ENCODE data around the gene CCRL2.

Gene CCRL2

DNA sequence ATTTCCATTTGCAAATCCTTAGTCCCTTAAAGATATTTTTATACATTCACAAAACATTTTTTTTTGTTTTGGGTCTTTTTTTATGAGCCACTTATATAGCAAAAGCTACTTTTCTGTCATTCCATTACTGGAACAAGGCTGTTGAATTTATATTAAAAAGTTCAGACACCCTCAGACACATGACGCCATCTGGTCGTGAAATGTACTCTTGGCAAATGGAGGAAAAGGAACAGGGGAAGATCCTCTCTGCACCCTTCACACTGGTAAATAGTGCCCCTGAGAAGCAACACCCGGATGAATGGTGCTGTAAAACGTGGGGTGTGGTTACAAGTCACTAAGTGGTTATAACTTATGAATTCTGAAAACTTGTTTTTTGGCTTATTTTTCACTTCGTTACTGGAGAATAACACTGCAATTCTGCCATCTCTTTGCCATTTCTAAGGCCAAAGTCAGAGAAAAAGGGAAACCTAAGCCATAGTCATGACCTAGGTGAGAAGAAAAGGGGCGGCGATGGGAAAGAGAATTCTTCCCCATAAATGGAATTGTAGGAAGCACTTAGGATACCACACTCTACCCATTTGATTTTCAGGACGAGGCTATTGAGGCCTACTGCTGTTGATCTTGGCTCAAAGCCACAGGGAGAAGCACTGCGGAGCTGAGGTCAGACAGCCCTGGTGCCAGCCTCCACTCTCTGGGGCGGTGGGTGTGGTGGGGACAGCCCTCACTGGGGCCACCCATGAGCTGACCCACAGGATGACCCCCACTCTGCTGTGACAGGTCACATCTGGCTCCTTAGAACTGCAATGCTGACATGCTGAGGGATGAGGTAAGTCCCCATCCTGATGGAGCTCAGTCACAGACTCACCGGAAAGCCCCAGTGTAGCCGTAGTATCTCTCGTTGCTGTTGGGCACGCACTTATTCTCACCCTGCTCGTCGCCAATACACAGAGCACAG is 35.8 kb downstream of the CCRL2 start:
- H3K9me3 ChIP-seq (ENCODE audit: control insufficient read depth in 1 of 2, low read length in 2 of 2) = no peaks in the 10 kb centered on the region
- H3K9ac ChIP-seq (ENCODE audit: low read depth in 1 of 2, low read length in 2 of 2) = no peak overlapping the region
- H3K36me3 ChIP-seq (ENCODE audit: control insufficient read depth in 1 of 2, insufficient read depth in 2 of 2, low read length in 2 of 2) = no peaks in the 10 kb centered on the region
- no peak overlapping the region for H3K4me3 ChIP-seq (ENCODE audit: low read depth in 1 of 2, low read length in 2 of 2)
- H3K4me1 ChIP-seq (ENCODE audit: control insufficient read depth in 1 of 2, insufficient read depth in 2 of 2, low read length in 2 of 2) = peaks cover 4 to 7% of the 10 kb centered on the region in 2 donors
- H3K27ac ChIP-seq (ENCODE audit: low read depth, low read length) = no peak overlapping the region
- no peaks in the 10 kb centered on the region for H3K27me3 ChIP-seq (ENCODE audit: control insufficient read depth in 1 of 2, insufficient read depth in 2 of 2, low read length in 2 of 2)

DNA sequence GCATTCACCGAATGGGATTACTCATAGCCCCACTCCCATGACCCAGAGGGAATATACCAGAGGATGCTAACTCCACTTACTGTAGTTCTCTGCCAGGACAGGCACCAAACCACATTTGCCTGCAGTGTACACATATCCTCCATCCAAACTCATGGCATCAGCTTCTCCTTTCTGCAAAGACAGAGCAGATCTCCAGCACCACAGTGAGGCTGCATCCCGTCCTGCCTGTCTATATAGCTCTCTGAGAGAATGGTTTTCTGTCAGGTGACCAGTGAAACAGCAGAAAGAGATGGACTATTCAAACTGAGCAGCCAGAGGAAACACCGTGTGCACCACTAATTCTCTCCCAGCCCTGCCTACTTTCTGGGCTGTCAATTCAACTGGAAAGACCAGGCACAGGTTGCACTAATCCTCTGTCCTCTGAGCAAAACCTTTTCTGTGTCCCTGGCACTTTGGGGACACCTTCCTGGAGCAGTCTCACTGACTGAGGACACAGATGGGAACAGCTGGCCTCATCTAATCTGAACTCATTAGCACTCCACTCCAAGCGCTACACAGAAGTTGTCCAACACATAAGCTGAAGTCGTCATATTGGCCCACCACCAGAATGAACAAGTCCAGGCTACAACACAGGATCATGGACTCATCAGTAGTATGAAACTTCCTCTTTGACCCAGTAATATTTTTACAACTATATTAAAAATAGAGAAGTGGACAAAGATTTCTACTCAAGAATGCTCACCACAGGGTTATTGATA is 40.3 kb downstream of the CCRL2 start:
- Histone ChIP-seq H3K36me3 (ENCODE audit: control insufficient read depth in 1 of 2, insufficient read depth in 2 of 2, low read length in 2 of 2) (no peaks in the 10 kb centered on the region), H3K27me3 (ENCODE audit: control insufficient read depth in 1 of 2, insufficient read depth in 2 of 2, low read length in 2 of 2) (peaks cover 0 to 4% of the 10 kb centered on the region in 2 donors), H3K9ac (ENCODE audit: low read depth in 1 of 2, low read length in 2 of 2) (no peak overlapping the region), H3K9me3 (ENCODE audit: control insufficient read depth in 1 of 2, low read length in 2 of 2) (no peaks in the 10 kb centered on the region), H3K4me1 (ENCODE audit: control insufficient read depth in 1 of 2, insufficient read depth in 2 of 2, low read length in 2 of 2) (no peaks in the 10 kb centered on the region), H3K27ac (ENCODE audit: low read depth, low read length) (no peak overlapping the region), H3K4me3 (ENCODE audit: low read depth in 1 of 2, low read length in 2 of 2) (no peak overlapping the region)

DNA sequence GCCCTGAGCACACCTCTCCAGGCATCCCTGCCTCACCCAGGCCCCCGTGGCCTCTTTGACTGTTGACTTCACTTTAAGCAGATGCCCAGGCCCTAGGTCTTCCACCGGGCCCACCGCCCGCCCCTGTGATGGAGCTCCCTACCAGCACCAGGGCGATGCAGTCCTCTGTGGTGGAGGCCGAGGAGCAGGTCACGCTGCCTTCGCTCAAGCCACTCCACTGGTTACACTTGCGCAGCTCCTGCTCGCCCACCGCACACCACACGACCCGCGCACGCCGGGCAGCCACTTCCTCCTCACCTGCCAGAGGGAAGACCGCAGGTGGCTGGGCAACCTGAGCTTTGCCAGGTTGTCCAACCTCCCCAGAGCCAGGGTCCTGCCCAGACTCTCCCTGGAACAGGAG is 41.7 kb downstream of the CCRL2 start:
- no peak overlapping the region for H3K4me3 ChIP-seq (ENCODE audit: low read depth in 1 of 2, low read length in 2 of 2)
- H3K9me3 ChIP-seq (ENCODE audit: control insufficient read depth in 1 of 2, low read length in 2 of 2) = no peaks in the 10 kb centered on the region
- H3K9ac ChIP-seq (ENCODE audit: low read depth in 1 of 2, low read length in 2 of 2) = no peak overlapping the region
- no peak overlapping the region for H3K27ac ChIP-seq (ENCODE audit: low read depth, low read length)
- H3K27me3 ChIP-seq (ENCODE audit: control insufficient read depth in 1 of 2, insufficient read depth in 2 of 2, low read length in 2 of 2) = peaks cover 0 to 4% of the 10 kb centered on the region in 2 donors
- no peaks in the 10 kb centered on the region for H3K36me3 ChIP-seq (ENCODE audit: control insufficient read depth in 1 of 2, insufficient read depth in 2 of 2, low read length in 2 of 2)
- H3K4me1 ChIP-seq (ENCODE audit: control insufficient read depth in 1 of 2, insufficient read depth in 2 of 2, low read length in 2 of 2) = peaks cover 3 to 4% of the 10 kb centered on the region in 2 donors

DNA sequence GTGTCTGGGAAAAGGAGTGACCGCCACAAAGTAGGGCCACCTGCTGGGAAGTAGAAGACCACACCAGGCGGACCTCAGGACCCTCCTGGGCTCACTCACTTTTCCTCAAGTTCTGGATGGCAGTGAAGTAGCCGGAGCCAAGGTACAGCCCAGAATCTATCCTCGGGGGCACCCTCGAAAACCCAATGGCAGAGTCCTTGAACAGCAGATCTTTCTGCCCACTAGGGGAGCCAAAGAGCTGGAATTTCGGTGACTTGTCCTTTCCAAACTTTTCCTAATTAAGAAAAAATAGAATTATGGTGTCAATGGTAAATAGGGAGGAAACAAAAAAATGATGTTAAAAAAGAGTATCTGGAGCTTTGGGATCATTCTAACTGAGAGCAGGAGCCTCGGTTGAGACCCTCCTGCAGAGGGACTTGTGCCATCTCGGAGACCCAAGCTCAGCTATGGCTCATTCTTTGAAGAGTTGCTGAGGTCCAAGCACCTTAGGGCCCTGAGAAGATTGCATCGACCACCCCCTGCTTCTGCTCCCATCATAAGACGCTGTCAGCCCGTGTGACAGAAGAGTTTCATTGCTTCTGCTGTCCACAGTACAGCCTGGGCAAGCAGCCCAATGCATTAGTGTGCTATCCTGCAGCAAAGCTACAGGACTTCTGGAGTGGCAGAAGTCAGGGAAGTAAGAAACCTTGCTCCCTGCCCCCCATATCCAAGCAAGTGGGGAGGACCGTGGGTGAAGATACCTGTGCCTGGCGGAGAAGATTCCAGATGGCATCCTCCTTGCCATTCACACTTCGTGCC is 42.9 kb downstream of the CCRL2 start:
- Histone ChIP-seq H3K9me3 (ENCODE audit: control insufficient read depth in 1 of 2, low read length in 2 of 2) (no peaks in the 10 kb centered on the region), H3K9ac (ENCODE audit: low read depth in 1 of 2, low read length in 2 of 2) (no peak overlapping the region)

DNA sequence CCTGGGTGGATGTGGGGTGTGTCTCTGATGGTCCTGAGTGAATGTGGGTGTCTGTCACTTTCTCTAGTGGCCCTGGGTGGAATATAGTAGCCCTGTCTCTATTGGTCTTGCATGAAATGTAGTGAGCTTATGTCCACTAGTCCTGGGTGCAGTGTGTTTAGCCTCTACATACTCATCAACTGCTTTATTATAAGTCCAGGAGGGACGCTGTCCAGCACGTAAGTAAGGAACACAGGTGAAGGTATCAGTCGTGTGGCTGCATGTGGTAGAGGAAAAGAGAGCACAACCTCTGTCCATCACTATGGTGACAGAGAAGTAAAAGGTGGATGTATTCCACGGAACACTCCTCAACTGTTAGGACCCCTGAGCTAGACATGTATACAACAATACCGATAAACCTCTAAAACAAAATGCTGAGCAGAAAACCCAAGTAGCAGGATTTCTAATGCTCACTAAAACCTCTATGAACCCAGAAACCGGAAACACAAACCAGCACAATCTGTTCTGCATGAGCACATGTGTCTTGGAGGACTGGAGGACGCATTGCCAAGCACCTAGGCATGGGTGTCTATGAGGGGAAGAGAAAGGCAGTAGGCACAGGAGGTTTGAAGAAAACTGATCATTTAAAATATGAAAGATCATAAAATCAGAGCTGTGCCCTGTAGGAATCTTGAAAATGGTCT is 46.6 kb downstream of the CCRL2 start:
- Histone ChIP-seq H3K27ac (ENCODE audit: low read depth, low read length) (no peak overlapping the region), H3K9ac (ENCODE audit: low read depth in 1 of 2, low read length in 2 of 2) (no peak overlapping the region), H3K36me3 (ENCODE audit: control insufficient read depth in 1 of 2, insufficient read depth in 2 of 2, low read length in 2 of 2) (no peaks in the 10 kb centered on the region), H3K9me3 (ENCODE audit: control insufficient read depth in 1 of 2, low read length in 2 of 2) (no peaks in the 10 kb centered on the region), H3K4me1 (ENCODE audit: control insufficient read depth in 1 of 2, insufficient read depth in 2 of 2, low read length in 2 of 2) (peaks cover 8 to 16% of the 10 kb centered on the region in 2 donors), H3K4me3 (ENCODE audit: low read depth in 1 of 2, low read length in 2 of 2) (no peak overlapping the region), H3K27me3 (ENCODE audit: control insufficient read depth in 1 of 2, insufficient read depth in 2 of 2, low read length in 2 of 2) (peaks cover 0 to 4% of the 10 kb centered on the region in 2 donors)

More for the DNA sequence above, 42.9 kb downstream of the CCRL2 start:
- Histone ChIP-seq H3K36me3 (ENCODE audit: control insufficient read depth in 1 of 2, insufficient read depth in 2 of 2, low read length in 2 of 2) (no peaks in the 10 kb centered on the region), H3K27ac (ENCODE audit: low read depth, low read length) (no peak overlapping the region), H3K4me1 (ENCODE audit: control insufficient read depth in 1 of 2, insufficient read depth in 2 of 2, low read length in 2 of 2) (peaks cover 8 to 16% of the 10 kb centered on the region in 2 donors), H3K27me3 (ENCODE audit: control insufficient read depth in 1 of 2, insufficient read depth in 2 of 2, low read length in 2 of 2) (peaks cover 0 to 4% of the 10 kb centered on the region in 2 donors), H3K4me3 (ENCODE audit: low read depth in 1 of 2, low read length in 2 of 2) (no peak overlapping the region)

DNA sequence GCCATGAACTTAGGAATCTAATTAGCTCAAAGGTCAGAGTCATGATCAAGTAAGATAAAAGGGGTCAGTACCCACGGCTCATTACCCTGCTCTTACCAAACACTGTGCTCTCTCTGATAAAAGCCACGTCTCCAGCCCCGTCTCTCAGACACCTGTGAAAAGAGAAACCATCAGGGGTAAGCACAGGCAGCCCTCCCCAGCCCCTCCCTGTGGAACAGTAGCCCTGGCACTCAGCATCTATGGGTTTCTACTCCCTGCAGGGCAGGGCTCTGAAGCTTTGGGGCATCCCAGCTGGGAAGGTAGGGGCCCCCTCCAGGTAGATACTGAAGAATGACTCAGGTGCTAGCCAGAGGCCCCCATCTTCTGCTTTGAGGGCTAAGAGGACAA is 47.1 kb downstream of the CCRL2 start:
- no peak overlapping the region for H3K4me3 ChIP-seq (ENCODE audit: low read depth in 1 of 2, low read length in 2 of 2)
- no peaks in the 10 kb centered on the region for H3K9me3 ChIP-seq (ENCODE audit: control insufficient read depth in 1 of 2, low read length in 2 of 2)
- H3K27ac ChIP-seq (ENCODE audit: low read depth, low read length) = no peak overlapping the region
- H3K27me3 ChIP-seq (ENCODE audit: control insufficient read depth in 1 of 2, insufficient read depth in 2 of 2, low read length in 2 of 2) = peaks cover 0 to 4% of the 10 kb centered on the region in 2 donors
- no peak overlapping the region for H3K9ac ChIP-seq (ENCODE audit: low read depth in 1 of 2, low read length in 2 of 2)
- H3K4me1 ChIP-seq (ENCODE audit: control insufficient read depth in 1 of 2, insufficient read depth in 2 of 2, low read length in 2 of 2) = peaks cover 8 to 16% of the 10 kb centered on the region in 2 donors
- no peaks in the 10 kb centered on the region for H3K36me3 ChIP-seq (ENCODE audit: control insufficient read depth in 1 of 2, insufficient read depth in 2 of 2, low read length in 2 of 2)

DNA sequence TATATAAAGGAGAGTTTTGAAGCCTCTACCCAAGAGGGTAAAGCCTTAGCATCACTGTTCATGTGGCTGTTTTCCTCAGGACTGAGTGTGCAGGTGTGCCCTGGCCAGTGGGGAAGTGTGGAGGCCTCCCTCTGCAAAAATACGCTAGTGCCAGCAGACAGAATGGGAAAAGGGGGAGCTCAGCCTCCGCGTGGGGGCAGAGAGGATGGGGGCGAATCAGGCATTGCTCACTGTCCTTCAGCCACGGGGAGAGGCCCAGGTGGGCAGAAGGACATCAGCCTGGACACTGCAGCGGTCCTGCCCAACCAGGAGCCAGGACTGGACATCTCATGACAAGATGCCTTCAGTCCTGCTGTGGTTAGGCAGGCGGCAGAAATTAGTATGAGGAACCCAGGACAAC is 47.5 kb downstream of the CCRL2 start:
- Histone ChIP-seq H3K27ac (ENCODE audit: low read depth, low read length) (no peak overlapping the region), H3K9me3 (ENCODE audit: control insufficient read depth in 1 of 2, low read length in 2 of 2) (no peaks in the 10 kb centered on the region)

DNA sequence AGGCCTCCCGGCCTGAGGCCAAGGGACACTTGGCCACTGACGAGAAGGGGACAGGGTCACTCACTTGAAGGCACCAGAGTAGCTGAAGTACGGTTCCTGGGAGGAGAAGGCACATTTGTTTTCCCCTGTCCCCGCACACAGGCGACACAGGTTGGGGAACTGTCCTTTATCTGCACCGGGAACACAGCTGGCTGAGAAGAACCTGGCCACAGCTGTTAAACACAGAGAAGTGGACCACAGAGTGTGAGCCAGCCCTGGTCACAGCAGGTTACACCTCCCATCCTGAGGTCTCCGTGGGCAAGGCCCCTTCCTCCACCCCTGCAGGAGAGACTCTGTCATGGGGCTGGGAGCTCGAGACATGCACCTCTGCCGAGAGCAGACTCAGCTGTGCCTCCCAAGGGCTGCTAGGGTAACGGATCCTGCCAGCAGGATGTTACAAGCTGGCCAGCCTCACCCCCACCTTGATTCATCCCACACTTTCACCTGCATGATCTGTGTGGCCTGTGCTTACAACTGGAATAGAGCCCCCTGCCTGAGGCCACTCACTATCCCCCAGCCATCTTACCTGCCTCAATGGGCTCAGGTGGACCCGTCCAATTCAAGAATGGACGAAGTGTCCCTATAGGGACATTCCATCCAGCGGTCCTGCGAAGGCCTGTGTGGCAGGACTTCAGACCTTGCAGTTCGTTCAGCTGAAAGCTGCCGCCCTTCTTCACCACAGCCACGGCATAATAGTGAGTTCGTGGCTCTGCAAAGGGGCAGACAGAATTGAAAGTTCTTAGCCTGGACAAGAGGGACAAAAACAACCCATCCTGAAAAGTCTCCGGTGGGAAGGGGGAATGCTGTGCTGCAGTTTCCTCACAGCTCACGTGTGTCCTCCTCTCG is 48.4 kb downstream of the CCRL2 start:
- no peak overlapping the region for H3K4me3 ChIP-seq (ENCODE audit: low read depth in 1 of 2, low read length in 2 of 2)
- H3K9ac ChIP-seq (ENCODE audit: low read depth in 1 of 2, low read length in 2 of 2) = no peak overlapping the region
- H3K4me1 ChIP-seq (ENCODE audit: control insufficient read depth in 1 of 2, insufficient read depth in 2 of 2, low read length in 2 of 2) = peaks cover 8 to 16% of the 10 kb centered on the region in 2 donors
- H3K27ac ChIP-seq (ENCODE audit: low read depth, low read length) = no peak overlapping the region
- H3K27me3 ChIP-seq (ENCODE audit: control insufficient read depth in 1 of 2, insufficient read depth in 2 of 2, low read length in 2 of 2) = peaks cover 0 to 4% of the 10 kb centered on the region in 2 donors
- no peaks in the 10 kb centered on the region for H3K9me3 ChIP-seq (ENCODE audit: control insufficient read depth in 1 of 2, low read length in 2 of 2)
- H3K36me3 ChIP-seq (ENCODE audit: control insufficient read depth in 1 of 2, insufficient read depth in 2 of 2, low read length in 2 of 2) = no peaks in the 10 kb centered on the region

More for the DNA sequence above, 47.5 kb downstream of the CCRL2 start:
- Histone ChIP-seq H3K36me3 (ENCODE audit: control insufficient read depth in 1 of 2, insufficient read depth in 2 of 2, low read length in 2 of 2) (no peaks in the 10 kb centered on the region), H3K4me1 (ENCODE audit: control insufficient read depth in 1 of 2, insufficient read depth in 2 of 2, low read length in 2 of 2) (peaks cover 8 to 16% of the 10 kb centered on the region in 2 donors), H3K27me3 (ENCODE audit: control insufficient read depth in 1 of 2, insufficient read depth in 2 of 2, low read length in 2 of 2) (peaks cover 0 to 4% of the 10 kb centered on the region in 2 donors), H3K4me3 (ENCODE audit: low read depth in 1 of 2, low read length in 2 of 2) (no peak overlapping the region), H3K9ac (ENCODE audit: low read depth in 1 of 2, low read length in 2 of 2) (no peak overlapping the region)

DNA sequence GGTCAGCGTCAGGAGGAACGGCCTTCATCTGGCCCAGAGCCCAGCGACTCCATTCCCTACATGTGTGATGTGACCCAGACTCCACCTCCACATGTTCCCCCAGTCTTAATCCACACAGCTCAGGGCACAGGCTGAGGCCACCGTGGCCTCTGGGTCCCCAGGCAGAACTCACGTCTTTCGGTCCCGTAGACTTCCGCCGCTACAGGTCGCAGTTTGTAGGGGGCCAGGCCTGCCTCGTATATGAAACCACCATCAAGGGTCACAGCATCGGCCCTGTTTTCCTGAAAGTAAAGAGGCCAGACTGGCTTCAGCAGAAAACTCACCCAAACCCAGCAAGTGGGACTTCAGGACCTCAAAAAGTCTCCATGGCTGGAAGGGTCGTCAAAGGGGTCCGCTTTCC is 49.1 kb downstream of the CCRL2 start:
- H3K27me3 ChIP-seq (ENCODE audit: control insufficient read depth in 1 of 2, insufficient read depth in 2 of 2, low read length in 2 of 2) = no peaks in the 10 kb centered on the region
- H3K36me3 ChIP-seq (ENCODE audit: control insufficient read depth in 1 of 2, insufficient read depth in 2 of 2, low read length in 2 of 2) = no peaks in the 10 kb centered on the region
- no peak overlapping the region for H3K9ac ChIP-seq (ENCODE audit: low read depth in 1 of 2, low read length in 2 of 2)
- peaks cover 8 to 16% of the 10 kb centered on the region in 2 donors for H3K4me1 ChIP-seq (ENCODE audit: control insufficient read depth in 1 of 2, insufficient read depth in 2 of 2, low read length in 2 of 2)
- H3K4me3 ChIP-seq (ENCODE audit: low read depth in 1 of 2, low read length in 2 of 2) = no peak overlapping the region
- no peaks in the 10 kb centered on the region for H3K9me3 ChIP-seq (ENCODE audit: control insufficient read depth in 1 of 2, low read length in 2 of 2)
- no peak overlapping the region for H3K27ac ChIP-seq (ENCODE audit: low read depth, low read length)
